HK-2 (cell line): ENCODE measurements around the gene TLK2.

Experiments used
- DNase-seq: peaks from one replicate; pipeline ENCODE4 v3.0.0-alpha.2; 2018; ENCODE audit not compliant: unreplicated experiment

TLK2 gene

GRCh38 chr17:62628831-62629555 is 150.4 kb downstream of the TLK2 start:
- DNase-seq: no peak

GRCh38 chr17:62629556-62630364 is 151.1 kb downstream of the TLK2 start:
- no peak for DNase-seq

GRCh38 chr17:62630365-62631085 is 151.9 kb downstream of the TLK2 start:
- no peak for DNase-seq

- no peak for DNase-seq
These were observed 152.7 kb downstream of the TLK2 start for GRCh38 chr17:62631086-62631935.

GRCh38 chr17:62631936-62632924 is 153.6 kb downstream of the TLK2 start:
- no peak for DNase-seq

- DNase-seq: no peak
These were observed 159.2 kb downstream of the TLK2 start for GRCh38 chr17:62637809-62638208.

GRCh38 chr17:62641153-62641552 is 162.5 kb downstream of the TLK2 start:
- DNase-seq: no peak

DNA sequence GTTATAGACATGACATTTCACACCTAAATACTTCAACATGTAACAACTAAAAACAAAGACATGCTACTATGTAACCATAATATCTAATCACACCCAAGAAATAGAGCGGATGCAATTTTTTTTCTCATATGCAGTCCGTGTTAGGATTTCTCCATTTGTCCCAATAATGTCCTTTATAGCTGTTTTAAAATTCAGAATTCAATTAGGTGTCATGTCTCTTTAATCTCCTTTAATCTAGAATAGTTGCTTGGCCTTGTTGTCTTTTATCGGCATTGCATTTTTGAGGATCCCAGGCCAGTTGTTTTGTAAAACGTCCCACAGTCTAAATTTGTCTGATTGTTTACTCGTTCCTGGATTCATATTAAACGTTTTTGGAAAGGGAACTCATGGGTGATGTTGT is 163.3 kb downstream of the TLK2 start:
- DNase-seq: no peak

GRCh38 chr17:62643496-62643895 is 164.9 kb downstream of the TLK2 start:
- DNase-seq: no peak

GRCh38 chr17:62644487-62645173 is 166.0 kb downstream of the TLK2 start:
- no peak for DNase-seq

DNA sequence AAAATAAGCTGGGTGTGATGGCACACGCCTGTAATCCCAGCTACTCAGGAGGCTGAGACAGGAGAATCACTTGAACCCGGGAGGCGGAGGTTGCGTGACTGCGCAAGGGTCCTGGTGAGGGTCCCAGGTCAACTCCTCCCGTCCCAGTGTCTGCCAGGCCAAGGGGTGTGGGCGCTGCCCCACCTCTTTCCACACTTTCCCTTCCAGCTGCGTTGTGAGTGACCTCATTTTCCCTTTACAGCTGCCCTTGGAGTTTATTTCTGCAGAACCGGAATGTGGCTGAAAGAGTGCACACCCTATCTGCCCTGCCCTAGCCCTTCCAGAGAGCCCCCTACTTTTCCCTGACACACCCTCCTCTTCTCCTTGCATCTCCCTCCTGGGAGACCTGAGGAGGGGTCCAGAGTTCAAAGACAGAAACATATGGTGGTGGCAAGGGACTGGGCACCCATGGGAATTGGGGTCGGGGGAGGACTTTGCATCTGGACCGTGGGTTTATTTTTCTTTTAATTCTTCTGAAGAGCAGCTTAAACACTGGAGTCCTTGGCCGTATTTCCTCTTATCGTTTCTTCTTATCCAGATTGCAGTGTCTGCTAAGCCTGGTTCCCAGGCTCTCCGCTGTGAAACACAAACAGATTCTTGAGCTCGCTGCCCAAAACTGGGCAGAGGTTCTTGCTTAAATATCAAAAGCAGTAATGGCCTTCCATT is 169.8 kb downstream of the TLK2 start:
- no peak for DNase-seq

GRCh38 chr17:62648956-62649294 is 170.3 kb downstream of the TLK2 start:
- no peak for DNase-seq

- no peak for DNase-seq
These were observed 170.9 kb downstream of the TLK2 start for GRCh38 chr17:62649570-62649969.

DNA sequence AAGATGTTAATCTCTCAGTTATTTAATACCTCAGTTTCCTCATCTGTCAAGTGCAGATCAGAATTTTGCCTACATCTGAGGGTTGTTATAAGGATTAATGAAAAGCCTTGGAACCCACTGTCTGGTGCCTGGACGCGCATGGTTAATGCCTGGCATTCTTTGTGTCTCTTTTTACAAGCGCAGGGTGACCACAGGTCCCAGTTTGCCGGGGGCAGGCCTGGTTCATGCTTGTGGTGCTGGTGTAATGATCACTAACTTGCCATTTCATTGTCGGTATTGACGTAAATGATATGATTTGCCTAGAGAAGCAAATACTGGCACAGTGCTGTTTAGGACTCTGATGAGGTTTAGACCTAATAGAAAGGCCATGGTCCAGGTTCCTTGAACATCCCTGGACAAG is 172.0 kb downstream of the TLK2 start:
- peak; percentile 44 for DNase-seq

DNA sequence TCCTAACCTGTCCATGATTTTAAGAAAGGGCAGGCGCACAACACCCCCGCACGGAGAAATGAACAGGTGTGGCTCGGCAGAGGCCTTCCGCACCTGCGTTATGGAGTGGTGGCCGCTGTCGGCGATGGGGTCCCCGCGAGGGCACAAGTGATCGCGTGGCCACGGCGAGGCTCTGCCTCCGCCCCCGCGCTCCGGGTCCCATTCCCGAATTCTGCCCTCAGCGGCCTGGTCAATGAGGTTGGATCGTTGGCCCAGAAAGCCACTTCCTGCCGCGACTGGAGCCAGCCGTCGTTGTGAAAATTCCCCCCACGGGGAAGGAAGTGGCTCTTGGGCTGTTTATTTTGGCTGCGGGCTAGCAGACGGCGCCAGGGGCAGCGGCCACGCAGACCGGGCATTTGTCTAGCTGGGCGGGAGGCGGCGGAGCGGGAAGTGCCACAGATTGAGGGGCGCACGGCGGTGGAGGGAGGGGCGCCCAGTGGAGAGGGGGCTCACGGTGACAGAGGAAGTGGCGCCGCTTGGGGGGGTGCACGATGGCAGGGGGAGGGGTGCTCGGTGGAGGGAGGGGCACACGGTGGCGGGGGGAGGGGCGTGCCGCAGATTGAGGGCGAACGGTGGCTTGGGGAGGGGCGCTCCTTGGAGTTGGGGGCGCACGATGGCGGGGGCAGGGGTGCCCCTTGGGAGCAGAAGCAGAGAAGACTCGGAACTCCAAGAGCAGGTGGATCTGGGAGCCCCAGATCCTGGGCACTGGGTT is 173.8 kb downstream of the TLK2 start:
- peak; percentile 90 for DNase-seq

DNA sequence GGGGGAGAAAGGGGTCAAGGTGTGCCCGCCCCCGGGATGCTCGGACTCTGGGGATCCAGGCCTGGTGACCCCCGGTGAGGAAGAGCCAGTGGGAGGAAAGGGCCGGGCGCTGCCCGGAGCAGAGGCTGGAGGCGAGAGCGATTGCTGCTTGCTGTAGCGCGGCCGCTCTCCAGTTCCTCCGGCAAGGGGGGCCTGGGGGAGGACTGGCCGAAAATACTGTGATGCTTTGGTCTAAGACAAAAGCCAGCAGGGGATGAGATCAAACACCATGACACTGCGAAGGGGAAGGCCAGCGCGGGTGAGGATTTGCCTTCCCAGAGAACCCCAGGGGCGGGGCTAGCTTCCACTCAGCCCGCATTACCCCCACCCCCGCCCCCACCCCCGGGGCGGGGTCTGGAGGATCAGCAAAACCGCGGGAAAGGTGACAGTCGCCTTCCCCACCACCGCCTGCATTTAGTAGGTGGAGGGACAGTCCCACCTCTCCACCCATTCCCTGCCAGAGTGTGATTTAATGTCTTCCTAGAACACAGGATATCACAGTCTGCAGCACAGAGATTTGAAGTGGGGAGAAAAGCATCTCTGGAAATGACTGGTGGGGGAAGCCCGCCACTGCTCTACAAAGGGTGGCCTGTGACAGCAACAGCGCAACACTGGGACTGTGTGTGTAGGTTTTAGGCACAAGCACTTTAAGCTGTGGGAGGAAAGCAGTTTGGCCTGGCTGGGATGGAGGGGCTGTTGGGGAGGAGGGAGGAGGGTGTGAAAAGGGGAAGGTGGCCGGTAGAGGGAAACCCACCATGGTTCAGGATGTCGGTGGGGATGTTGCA is 174.6 kb downstream of the TLK2 start:
- peak; percentile 85 for DNase-seq
